ENCODE measurements around the gene GLI1.
"Not testable (repeated sequence)": the region's sequence is repeated elsewhere in the genome, so short reads cannot be mapped to it uniquely, and the experiment has no call there.

Gene GLI1

DNA sequence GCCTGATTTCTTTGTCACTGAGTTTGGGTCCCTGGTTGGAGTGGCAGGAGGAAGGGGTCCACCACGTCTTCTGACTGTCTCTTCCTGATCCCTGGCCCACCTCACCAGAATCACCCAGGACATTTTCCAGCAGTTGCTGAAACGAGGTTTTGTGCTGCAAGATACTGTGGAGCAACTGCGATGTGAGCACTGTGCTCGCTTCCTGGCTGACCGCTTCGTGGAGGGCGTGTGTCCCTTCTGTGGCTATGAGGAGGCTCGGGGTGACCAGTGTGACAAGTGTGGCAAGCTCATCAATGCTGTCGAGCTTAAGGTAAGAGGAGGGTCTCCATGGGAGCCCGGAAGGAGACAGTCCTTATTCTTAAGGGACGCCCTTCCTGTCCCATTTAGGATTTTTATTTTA, 40.6 kb downstream of the GLI1 start:
- Histone ChIP-seq H3K9me3 (ENCODE audit: insufficient read depth, low read length) (no peaks in the 10 kb centered on the region), H3F3A (ENCODE audit: insufficient read depth) (no peaks in the 10 kb centered on the region), H3K79me2 (ENCODE audit: insufficient read depth, low read length) (no peaks in the 10 kb centered on the region), H3K9me2 (replicated peaks; ENCODE audit: insufficient read depth, low read length) (no peaks in the 10 kb centered on the region), H3K36me3 (ENCODE audit: low read length) (peaks cover 35% of the 10 kb centered on the region), H3K9ac (ENCODE audit: low read length) (no peak overlapping the region), H3K4me3 (ENCODE audit: insufficient read depth, low read length, poor library complexity, severe bottlenecking) (no peak overlapping the region), H2AFZ (ENCODE audit: low read depth, low read length, severe bottlenecking) (no peak overlapping the region), H3K4me2 (ENCODE audit: low read depth, low read length, poor library complexity, severe bottlenecking) (no peak overlapping the region), H3K27ac (ENCODE audit: low read depth, low read length) (no peak overlapping the region), H3K27me3 (ENCODE audit: low read length) (no peaks in the 10 kb centered on the region), H4K20me1 (ENCODE audit: low read depth, low read length) (no peaks in the 10 kb centered on the region)
- TF ChIP-seq CTCF (IDR thresholded peaks at IDR 0.05; ENCODE audit: insufficient read depth, low read length, poor library complexity, severe bottlenecking) = no peak
- no peak for TF ChIP-seq EZH2phosphoT487 (conservative IDR thresholded peaks at IDR 0.05; ENCODE audit: low read length)

DNA sequence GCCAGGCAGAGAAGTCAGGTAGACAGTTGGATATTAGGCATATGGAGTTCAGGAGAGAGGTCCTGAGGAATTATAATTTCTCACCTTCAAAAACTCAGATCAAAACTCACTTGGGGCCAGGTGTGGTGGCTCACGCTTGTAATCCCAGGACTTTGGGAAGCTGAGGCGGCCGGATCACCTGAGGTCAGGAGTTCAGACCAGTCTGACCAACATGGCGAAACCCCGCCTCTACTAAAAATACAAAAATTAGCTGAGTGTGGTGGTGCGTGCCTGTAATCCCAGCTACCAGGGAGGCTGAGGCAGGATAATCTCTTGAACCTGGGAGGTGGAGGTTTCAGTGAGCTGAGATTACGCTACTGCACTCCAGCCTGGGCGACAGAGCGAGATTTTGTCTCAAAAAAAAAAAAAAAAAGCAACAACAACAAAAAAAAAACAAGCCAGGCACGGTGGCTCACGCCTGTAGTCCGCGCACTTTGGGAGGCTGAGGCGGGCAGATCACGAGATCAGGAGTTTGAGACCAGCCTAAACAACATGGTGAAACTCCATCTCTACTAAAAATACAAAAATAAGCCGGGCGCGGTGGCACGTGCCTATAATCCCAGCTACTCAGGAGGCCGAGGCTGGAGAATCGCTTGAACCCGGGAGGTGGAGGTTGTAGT, 42.9 kb downstream of the GLI1 start:
- not testable (repeated sequence) for H3K4me3 ChIP-seq (ENCODE audit: insufficient read depth, low read length, poor library complexity, severe bottlenecking); H3K27me3 ChIP-seq (ENCODE audit: low read length); H4K20me1 ChIP-seq (ENCODE audit: low read depth, low read length); H3F3A ChIP-seq (ENCODE audit: insufficient read depth); H3K79me2 ChIP-seq (ENCODE audit: insufficient read depth, low read length); H3K9me2 ChIP-seq (replicated peaks; ENCODE audit: insufficient read depth, low read length); H3K4me2 ChIP-seq (ENCODE audit: low read depth, low read length, poor library complexity, severe bottlenecking); H3K27ac ChIP-seq (ENCODE audit: low read depth, low read length); H3K9me3 ChIP-seq (ENCODE audit: insufficient read depth, low read length); H2AFZ ChIP-seq (ENCODE audit: low read depth, low read length, severe bottlenecking); H3K9ac ChIP-seq (ENCODE audit: low read length)
- H3K36me3 ChIP-seq (ENCODE audit: low read length) = peaks cover 38% of the 10 kb centered on the region

DNA sequence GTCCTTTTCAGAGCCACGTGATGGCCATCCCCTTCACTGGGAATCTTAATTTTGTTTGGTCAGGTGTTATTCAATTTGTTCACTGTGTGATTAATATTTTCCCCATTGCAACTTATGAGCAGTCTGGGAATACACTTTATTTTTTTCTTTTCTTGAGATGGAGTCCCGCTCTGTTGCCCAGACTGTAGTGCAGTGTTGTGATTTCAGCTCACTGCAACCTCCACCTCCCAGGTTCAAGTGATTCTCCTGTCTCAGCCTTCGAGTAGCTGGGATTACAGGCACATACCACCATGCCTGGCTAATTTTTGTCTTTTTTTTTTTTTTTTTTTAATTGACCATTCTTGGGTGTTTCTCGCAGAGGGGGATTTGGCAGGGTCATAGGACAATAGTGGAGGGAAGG, 47.0 kb downstream of the GLI1 start:
- H3K9ac ChIP-seq (ENCODE audit: low read length); H3K4me2 ChIP-seq (ENCODE audit: low read depth, low read length, poor library complexity, severe bottlenecking); H2AFZ ChIP-seq (ENCODE audit: low read depth, low read length, severe bottlenecking); H3K79me2 ChIP-seq (ENCODE audit: insufficient read depth, low read length); H3K27me3 ChIP-seq (ENCODE audit: low read length); H3K27ac ChIP-seq (ENCODE audit: low read depth, low read length); H3K9me2 ChIP-seq (replicated peaks; ENCODE audit: insufficient read depth, low read length); H3F3A ChIP-seq (ENCODE audit: insufficient read depth); H4K20me1 ChIP-seq (ENCODE audit: low read depth, low read length); H3K9me3 ChIP-seq (ENCODE audit: insufficient read depth, low read length); H3K4me3 ChIP-seq (ENCODE audit: insufficient read depth, low read length, poor library complexity, severe bottlenecking): not testable (repeated sequence)
- peaks cover 17% of the 10 kb centered on the region; the same call in 1 of the 2 replicates for H3K36me3 ChIP-seq (ENCODE audit: low read length)

DNA sequence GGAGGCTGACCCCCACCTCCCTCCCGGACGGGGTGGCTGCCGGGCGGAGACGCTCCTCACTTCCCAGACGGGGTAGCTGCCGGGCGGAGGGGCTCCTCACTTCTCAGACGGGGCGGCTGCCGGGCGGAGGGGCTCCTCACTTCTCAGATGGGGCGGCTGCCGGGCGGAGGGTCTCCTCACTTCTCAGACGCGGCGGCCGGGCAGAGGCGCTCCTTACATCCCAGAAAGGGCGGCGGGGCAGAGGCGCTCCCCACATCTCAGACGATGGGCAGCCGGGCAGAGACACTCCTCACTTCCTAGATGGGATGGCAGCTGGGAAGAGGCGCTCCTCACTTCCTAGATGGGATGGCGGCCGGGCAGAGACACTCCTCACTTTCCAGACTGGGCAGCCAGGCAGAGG, 48.2 kb downstream of the GLI1 start:
- not testable (repeated sequence) for H4K20me1 ChIP-seq (ENCODE audit: low read depth, low read length); H3K4me3 ChIP-seq (ENCODE audit: insufficient read depth, low read length, poor library complexity, severe bottlenecking); H3K9ac ChIP-seq (ENCODE audit: low read length); H3K9me2 ChIP-seq (replicated peaks; ENCODE audit: insufficient read depth, low read length); H3K27ac ChIP-seq (ENCODE audit: low read depth, low read length); H3K79me2 ChIP-seq (ENCODE audit: insufficient read depth, low read length); H3F3A ChIP-seq (ENCODE audit: insufficient read depth); H3K9me3 ChIP-seq (ENCODE audit: insufficient read depth, low read length); H2AFZ ChIP-seq (ENCODE audit: low read depth, low read length, severe bottlenecking); H3K4me2 ChIP-seq (ENCODE audit: low read depth, low read length, poor library complexity, severe bottlenecking); H3K27me3 ChIP-seq (ENCODE audit: low read length)
- peaks cover 12% of the 10 kb centered on the region; the same call in 1 of the 2 replicates for H3K36me3 ChIP-seq (ENCODE audit: low read length)

DNA sequence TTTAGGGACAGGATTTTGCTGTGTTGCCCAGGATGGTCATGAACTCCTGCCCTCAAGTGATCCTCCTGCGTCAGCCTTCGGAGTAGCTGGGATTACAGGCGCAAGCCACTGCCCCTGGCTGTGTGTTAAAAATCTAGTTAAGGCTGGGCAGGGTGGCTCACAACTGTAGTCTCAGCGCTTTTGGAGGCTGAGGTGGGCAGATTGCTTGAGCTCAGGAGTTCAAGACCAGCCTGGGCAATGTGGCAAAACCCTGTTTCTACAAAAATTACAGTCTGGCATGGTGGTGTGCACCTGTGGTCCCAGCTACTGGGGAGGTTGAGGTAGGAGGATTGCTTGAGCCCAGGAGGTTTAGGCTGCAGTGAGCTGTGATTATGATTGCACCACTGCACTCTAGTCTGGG, 51.6 kb downstream of the GLI1 start:
- Histone ChIP-seq H3K9me3 (ENCODE audit: insufficient read depth, low read length) (no peaks in the 10 kb centered on the region), H3K9ac (ENCODE audit: low read length) (no peak overlapping the region), H3K36me3 (ENCODE audit: low read length) (peaks cover 17% of the 10 kb centered on the region; the same call in 1 of the 2 replicates), H3K4me3 (ENCODE audit: insufficient read depth, low read length, poor library complexity, severe bottlenecking) (no peak overlapping the region), H4K20me1 (ENCODE audit: low read depth, low read length) (no peaks in the 10 kb centered on the region), H3F3A (ENCODE audit: insufficient read depth) (peaks cover 31% of the 10 kb centered on the region), H3K9me2 (replicated peaks; ENCODE audit: insufficient read depth, low read length) (no peaks in the 10 kb centered on the region), H3K4me2 (ENCODE audit: low read depth, low read length, poor library complexity, severe bottlenecking) (no peak overlapping the region), H2AFZ (ENCODE audit: low read depth, low read length, severe bottlenecking) (no peak overlapping the region), H3K27me3 (ENCODE audit: low read length) (no peaks in the 10 kb centered on the region), H3K27ac (ENCODE audit: low read depth, low read length) (no peak overlapping the region), H3K79me2 (ENCODE audit: insufficient read depth, low read length) (no peaks in the 10 kb centered on the region)
- no peak for TF ChIP-seq CTCF (IDR thresholded peaks at IDR 0.05; ENCODE audit: insufficient read depth, low read length, poor library complexity, severe bottlenecking)
- no peak for TF ChIP-seq EZH2phosphoT487 (conservative IDR thresholded peaks at IDR 0.05; ENCODE audit: low read length)
